Tibial nerve (tissue), 4 donors: ENCODE results near the gene TRMT61A. TPM values are rescaled to one million over a fixed set of nuclear protein-coding genes. Genes with fewer than 3 reads are reported as not detected.

Experiments used
- DNase-seq, 2 donors: peaks; one replicate each; pipeline ENCODE4 v3.0.0-alpha.2; 2019; ENCODE audit warnings: low spot score in 2 of 2
- H3K27ac ChIP-seq, 4 donors: fragments of 200-600 bp; sonication (generic) in 3 of 4; one replicate each; pipeline ENCODE4 v1.5.1; 2017 to 2019; ENCODE audit warnings: mild to moderate bottlenecking in 1 of 4
- H3K27me3 ChIP-seq, 2 donors: fragments of 200-600 bp; sonication (generic) in 1 of 2; one replicate each; pipeline versions ENCODE4 v1.5.1 to v1.6.0; 2017 to 2019
- H3K36me3 ChIP-seq, 3 donors: fragments of 200-600 bp; sonication (generic); one replicate each; pipeline ENCODE4 v1.5.1; 2018 to 2019
- H3K4me1 ChIP-seq, 4 donors: fragments of 200-600 bp; sonication (generic) in 3 of 4; one replicate each; pipeline ENCODE4 v1.5.1; 2017 to 2019
- H3K4me3 ChIP-seq, 4 donors: fragments of 200-600 bp; sonication (generic) in 3 of 4; one replicate each; pipeline ENCODE4 v1.5.1; 2017 to 2019; ENCODE audit warnings: mild to moderate bottlenecking in 1 of 4, moderate library complexity in 1 of 4
- H3K9me3 ChIP-seq, 4 donors: fragments of 200-600 bp; sonication (generic) in 3 of 4; one replicate each; pipeline ENCODE4 v1.5.1; 2017 to 2019
- CTCF ChIP-seq, 5 experiments: fragments of 200-600 bp in 3 of 5; fragments of 450-650 bp in 2 of 5; sonication (generic) in 3 of 5; IDR thresholded peaks; one replicate each; pipeline ENCODE4 v1.5.1; 2016 to 2019; ENCODE audit warnings: antibody characterized with exemption in 5 of 5, mild to moderate bottlenecking in 3 of 5, moderate library complexity in 2 of 5
- EP300 ChIP-seq, 2 donors: sonication (generic); formaldehyde crosslinking; IDR thresholded peaks; one replicate each; pipeline ENCODE4 v1.6.1; 2017; ENCODE audit warnings: antibody characterized with exemption in 2 of 2, mild to moderate bottlenecking in 1 of 2
- POLR2A ChIP-seq, 2 donors: fragments of 450-650 bp; IDR thresholded peaks; one replicate each; pipeline ENCODE4 v1.6.1; 2017; ENCODE audit warnings: antibody characterized with exemption in 2 of 2, mild to moderate bottlenecking in 2 of 2, moderate library complexity in 2 of 2
- WGBS, 2 donors: methylation state at CpG; one replicate each; pipeline ENCODE4 v1.1.5; 2018; 5-methylcytosine and 5-hydroxymethylcytosine counted together
- total RNA-seq, 4 donors: library from RNA; depleted of rRNA; stranded (reverse); fragments of >200 nt; gene quantifications; one replicate each; pipeline ENCODE4 v1.1.0, GENCODE V29; 2016

TRMT61A gene
- total RNA-seq, 4 donors from 2014 or later: 17.9 to 32.4 (median 22.4) TPM

DNA sequence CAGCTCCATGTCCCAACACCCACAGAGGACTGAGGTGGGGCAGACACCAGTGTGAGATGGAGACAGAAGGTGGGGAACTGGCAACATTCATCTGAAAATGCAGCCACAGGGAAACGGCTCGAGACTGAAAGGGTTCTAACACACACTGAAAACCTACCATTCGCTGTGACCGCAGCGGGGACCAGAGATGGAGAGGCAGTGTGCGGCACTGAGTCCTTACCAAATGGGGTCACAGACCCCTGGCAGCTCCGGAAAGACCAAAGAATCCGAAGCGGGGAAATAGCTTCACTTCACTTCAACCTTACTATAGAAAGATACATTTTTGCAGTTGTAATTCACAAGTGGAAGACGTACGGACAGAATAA, 23.8 kb downstream of the TRMT61A start:
- H3K27ac ChIP-seq: peak overlapping the region; percentile 80 to 91 (median 86)

GRCh38 chr14:103555559-103556337, 26.8 kb downstream of the TRMT61A start:
- 82 to 85% methylated on average over 15 of the region's 15 CpGs for WGBS, 2 donors
- TF ChIP-seq CTCF (IDR thresholded peaks at IDR 0.05): no peak
- no peak for TF ChIP-seq EP300 (IDR thresholded peaks at IDR 0.05)
- no peak for TF ChIP-seq POLR2A (IDR thresholded peaks at IDR 0.05)
- Histone ChIP-seq H3K36me3 (peaks cover 0 to 17% (median 0%) of the 10 kb centered on the region in 3 donors), H3K4me3 (no peak overlapping the region), H3K27ac (peak overlapping the region in 1 of 4 donors; percentile 5), H3K4me1 (peaks cover 0 to 80% (median 45%) of the 10 kb centered on the region in 4 donors), H3K27me3 (no peaks in the 10 kb centered on the region), H3K9me3 (no peaks in the 10 kb centered on the region)
- DNase-seq: no peak

More for the DNA sequence above, 23.8 kb downstream of the TRMT61A start:
- 74 to 89% methylated on average over 11 of the region's 11 CpGs for WGBS, 2 donors
- Histone ChIP-seq H3K4me3 (no peak overlapping the region), H3K27me3 (no peaks in the 10 kb centered on the region), H3K4me1 (peaks cover 9 to 80% (median 49%) of the 10 kb centered on the region in 4 donors), H3K36me3 (no peaks in the 10 kb centered on the region), H3K9me3 (no peaks in the 10 kb centered on the region)
- DNase-seq: no peak
- no peak for TF ChIP-seq EP300 (IDR thresholded peaks at IDR 0.05)
- TF ChIP-seq CTCF (IDR thresholded peaks at IDR 0.05): no peak
- no peak for TF ChIP-seq POLR2A (IDR thresholded peaks at IDR 0.05)

GRCh38 chr14:103556946-103557758, 28.2 kb downstream of the TRMT61A start:
- no peak for TF ChIP-seq EP300 (IDR thresholded peaks at IDR 0.05)
- no peak for TF ChIP-seq POLR2A (IDR thresholded peaks at IDR 0.05)
- no peak for TF ChIP-seq CTCF (IDR thresholded peaks at IDR 0.05)
- Histone ChIP-seq H3K4me1 (peaks cover 0 to 76% (median 44%) of the 10 kb centered on the region in 4 donors), H3K36me3 (peaks cover 0 to 17% (median 0%) of the 10 kb centered on the region in 3 donors), H3K27me3 (no peaks in the 10 kb centered on the region), H3K4me3 (no peak overlapping the region), H3K9me3 (no peaks in the 10 kb centered on the region), H3K27ac (peak overlapping the region; percentile 2 to 88 (median 55))
- 37 to 39% methylated on average over 15 of the region's 15 CpGs for WGBS, 2 donors
- no peak for DNase-seq

DNA sequence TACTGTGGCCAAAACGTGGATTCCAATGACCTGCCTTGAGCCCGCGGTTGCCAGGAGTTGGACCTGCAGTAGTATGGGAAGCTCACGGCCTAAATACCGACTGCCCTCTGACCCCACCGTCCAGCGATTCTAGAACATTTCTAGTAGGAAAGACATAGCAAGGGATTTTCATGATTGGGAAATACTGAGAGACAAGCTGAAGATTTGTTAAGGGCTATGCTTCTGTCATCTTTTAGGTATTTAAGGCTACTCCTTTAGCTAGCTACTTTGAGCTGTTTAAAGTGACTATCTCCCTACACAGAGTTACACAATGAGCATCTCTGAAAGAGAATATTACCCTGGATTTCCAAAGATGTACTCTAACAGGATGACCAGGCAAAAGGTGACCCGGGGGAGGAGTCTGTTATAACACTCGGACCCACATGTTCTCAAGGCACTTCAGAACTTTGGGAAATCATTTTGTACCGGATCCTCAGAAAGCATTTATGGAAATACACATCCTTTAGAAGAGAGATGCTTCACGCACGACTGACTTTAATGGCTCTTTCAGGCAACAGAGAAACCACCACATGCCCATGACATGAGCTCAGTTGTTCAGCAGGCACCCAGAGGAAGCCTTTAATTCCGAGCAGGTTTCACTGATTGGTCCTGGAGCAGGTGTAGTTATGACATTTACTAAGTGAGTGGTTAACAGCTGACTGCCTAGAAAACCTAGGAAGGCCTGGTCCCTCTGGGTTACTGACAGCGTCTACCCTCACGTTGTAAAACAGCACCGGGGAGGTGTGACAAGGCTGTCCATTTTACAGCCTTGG, 29.3 kb downstream of the TRMT61A start:
- peaks cover 0 to 17% (median 0%) of the 10 kb centered on the region in 3 donors for H3K36me3 ChIP-seq
- H3K27ac ChIP-seq: peak overlapping the region in 2 of 4 donors; percentile 74 to 88
- TF ChIP-seq POLR2A (IDR thresholded peaks at IDR 0.05) (no peak), EP300 (IDR thresholded peaks at IDR 0.05) (peak in 1 of 2 donors; percentile 28)
- no peak for DNase-seq
- H3K27me3 ChIP-seq: no peaks in the 10 kb centered on the region
- H3K4me3 ChIP-seq: no peak overlapping the region
- H3K9me3 ChIP-seq: no peaks in the 10 kb centered on the region
- WGBS, 2 donors: 65 to 72% methylated on average over 15 to 16 of the region's 16 CpGs
- peaks cover 0 to 66% (median 38%) of the 10 kb centered on the region in 4 donors for H3K4me1 ChIP-seq

DNA sequence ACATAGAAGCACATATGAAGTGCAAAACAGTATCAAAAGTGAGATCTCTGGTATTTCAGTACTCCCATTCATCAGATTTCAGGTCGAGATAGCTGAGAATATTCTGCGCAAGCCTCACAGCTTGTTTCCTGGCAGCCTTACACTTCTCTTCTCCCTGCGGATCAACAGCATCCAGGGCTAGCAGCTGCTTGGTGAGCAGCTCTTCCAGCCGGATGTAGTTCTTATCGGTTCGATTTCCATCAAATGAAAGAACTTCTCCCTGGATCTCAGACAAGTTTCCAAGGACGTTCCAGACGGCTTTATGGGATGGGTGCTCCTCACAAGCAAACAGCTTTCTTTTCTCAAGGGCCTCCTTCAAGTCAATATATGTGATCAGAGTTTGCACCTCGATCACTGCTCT, 30.8 kb downstream of the TRMT61A start:
- no peak overlapping the region for H3K4me3 ChIP-seq
- no peak for DNase-seq
- H3K27ac ChIP-seq: peak overlapping the region in 2 of 4 donors; percentile 67 to 74
- no peaks in the 10 kb centered on the region for H3K27me3 ChIP-seq
- 58 to 69% methylated on average over 9 of the region's 9 CpGs for WGBS, 2 donors
- H3K9me3 ChIP-seq: no peaks in the 10 kb centered on the region
- H3K4me1 ChIP-seq: peaks cover 4 to 75% (median 50%) of the 10 kb centered on the region in 4 donors
- H3K36me3 ChIP-seq: peaks cover 0 to 17% (median 0%) of the 10 kb centered on the region in 3 donors
- TF ChIP-seq EP300 (IDR thresholded peaks at IDR 0.05) (no peak), POLR2A (IDR thresholded peaks at IDR 0.05) (no peak), CTCF (IDR thresholded peaks at IDR 0.05) (no peak)
